ENCODE data around the gene PALB2.
"Not testable (repeated sequence)": the region's sequence is repeated elsewhere in the genome, so short reads cannot be mapped to it uniquely, and the experiment has no call there.

PALB2 gene

DNA sequence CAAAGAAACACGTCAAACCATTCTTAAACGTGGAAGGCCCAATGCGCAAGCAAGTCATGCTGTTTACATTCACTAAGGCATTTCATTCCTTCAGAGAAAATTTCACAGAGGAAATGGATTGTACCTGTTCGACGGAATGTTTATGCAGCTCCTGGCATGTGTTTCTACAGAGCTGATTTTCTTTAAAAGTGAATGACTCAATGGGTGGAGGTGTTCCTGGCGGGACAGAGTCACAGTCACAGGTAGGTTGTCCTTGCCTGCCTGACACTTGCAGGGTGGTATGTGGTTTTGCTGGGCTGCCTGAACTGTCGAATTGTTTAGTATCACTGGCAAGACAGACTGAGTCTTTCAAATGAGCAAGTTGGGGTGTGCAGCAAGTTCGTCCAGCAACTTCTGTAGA is 11.6 kb downstream of the PALB2 start:
- ChIA-PET CTCF (interaction anchor here (1.1 to 1.6 kb wide), 4 partner anchors 10 to 33 kb away, joined by 3 to 4 read pairs (median 4); no protein-coding TSS in a partner anchor), POLR2A (no interaction called here)
- no peak for DNase-seq (ENCODE audit: extremely low spot score)
- TF ChIP-seq, protein P1, sequence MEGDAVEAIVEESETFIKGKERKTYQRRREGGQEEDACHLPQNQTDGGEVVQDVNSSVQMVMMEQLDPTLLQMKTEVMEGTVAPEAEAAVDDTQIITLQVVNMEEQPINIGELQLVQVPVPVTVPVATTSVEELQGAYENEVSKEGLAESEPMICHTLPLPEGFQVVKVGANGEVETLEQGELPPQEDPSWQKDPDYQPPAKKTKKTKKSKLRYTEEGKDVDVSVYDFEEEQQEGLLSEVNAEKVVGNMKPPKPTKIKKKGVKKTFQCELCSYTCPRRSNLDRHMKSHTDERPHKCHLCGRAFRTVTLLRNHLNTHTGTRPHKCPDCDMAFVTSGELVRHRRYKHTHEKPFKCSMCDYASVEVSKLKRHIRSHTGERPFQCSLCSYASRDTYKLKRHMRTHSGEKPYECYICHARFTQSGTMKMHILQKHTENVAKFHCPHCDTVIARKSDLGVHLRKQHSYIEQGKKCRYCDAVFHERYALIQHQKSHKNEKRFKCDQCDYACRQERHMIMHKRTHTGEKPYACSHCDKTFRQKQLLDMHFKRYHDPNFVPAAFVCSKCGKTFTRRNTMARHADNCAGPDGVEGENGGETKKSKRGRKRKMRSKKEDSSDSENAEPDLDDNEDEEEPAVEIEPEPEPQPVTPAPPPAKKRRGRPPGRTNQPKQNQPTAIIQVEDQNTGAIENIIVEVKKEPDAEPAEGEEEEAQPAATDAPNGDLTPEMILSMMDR (IDR thresholded peaks at IDR 0.05; ENCODE audit: control extremely low read depth, extremely low read depth, low read depth, missing control alignments): no peak

DNA sequence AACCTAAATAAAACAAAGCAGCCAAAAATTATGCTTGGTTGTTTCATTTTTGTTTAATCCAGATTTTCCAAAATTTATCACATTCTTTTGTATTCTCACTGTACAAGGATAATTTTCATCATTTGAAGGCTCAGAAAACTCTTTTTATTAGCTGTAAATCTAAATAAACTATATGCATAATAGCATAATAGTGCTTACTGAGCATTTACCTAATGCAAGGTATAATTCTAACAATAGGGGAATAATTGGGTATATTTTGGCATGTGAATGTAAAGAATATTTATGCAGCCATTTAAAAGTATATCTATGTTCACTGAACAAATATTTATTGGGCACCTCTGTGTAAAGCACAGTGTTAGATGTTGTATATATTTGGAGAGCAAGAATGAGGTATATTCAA is 17.0 kb downstream of the PALB2 start:
- TF ChIP-seq, protein P1 (IDR thresholded peaks at IDR 0.05; ENCODE audit: control extremely low read depth, extremely low read depth, low read depth, missing control alignments): no peak
- CTCF ChIA-PET: interaction anchor here (1.0 to 2.6 kb wide), 3 partner anchors 15 to 189 kb away, joined by 3 to 11 read pairs (median 6); no protein-coding TSS in a partner anchor
- POLR2A ChIA-PET: no interaction called here
- no peak for DNase-seq (ENCODE audit: extremely low spot score)

DNA sequence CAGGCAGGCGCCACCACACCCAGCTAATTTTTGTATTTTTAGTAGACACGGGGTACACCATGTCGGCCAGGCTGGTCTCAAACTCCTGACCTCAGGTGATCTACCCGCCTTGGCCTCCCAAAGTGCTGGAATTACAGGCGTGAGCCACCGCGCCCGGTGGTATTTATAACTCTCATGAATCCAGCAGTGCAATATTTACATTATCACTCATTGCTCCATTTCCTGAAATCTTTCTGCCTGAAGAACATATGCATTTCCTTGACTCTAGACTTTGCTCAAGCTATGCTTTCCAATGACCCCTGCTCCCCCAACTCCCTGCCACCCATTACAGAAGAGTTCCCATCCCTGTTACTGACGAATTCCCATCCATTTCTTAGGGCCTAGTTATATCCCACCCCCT is 25.3 kb downstream of the PALB2 start:
- ChIA-PET POLR2A (no interaction called here), CTCF (interaction anchor here (0.9 to 1.3 kb wide), 3 partner anchors 10 to 19 kb away, joined by 3 read pairs; no protein-coding TSS in a partner anchor)
- TF ChIP-seq, protein P1 (IDR thresholded peaks at IDR 0.05; ENCODE audit: control extremely low read depth, extremely low read depth, low read depth, missing control alignments): no peak
- DNase-seq (ENCODE audit: extremely low spot score): no peak

DNA sequence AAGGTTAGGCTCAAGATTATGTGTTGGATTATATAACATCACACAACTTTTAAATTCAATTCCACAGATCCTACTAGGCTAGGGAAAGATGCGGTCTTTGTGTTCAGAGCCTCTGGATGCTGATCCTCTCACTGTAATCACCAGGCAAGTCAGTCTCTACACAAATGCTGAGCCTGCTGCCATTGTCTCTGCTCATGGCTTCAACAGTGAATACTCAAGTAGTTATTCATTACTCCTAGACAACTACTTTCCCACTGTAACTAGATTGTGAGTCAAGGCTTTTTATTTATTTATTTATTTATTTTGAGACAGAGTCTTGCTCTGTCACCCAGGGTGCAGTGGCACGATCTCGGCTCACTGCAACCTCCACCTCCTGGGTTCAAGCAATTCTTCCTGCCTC is 29.2 kb downstream of the PALB2 start:
- DNase-seq (ENCODE audit: extremely low spot score): no peak
- TF ChIP-seq, protein P1 (IDR thresholded peaks at IDR 0.05; ENCODE audit: control extremely low read depth, extremely low read depth, low read depth, missing control alignments): no peak
- ChIA-PET POLR2A (no interaction called here), CTCF (no interaction called here)

DNA sequence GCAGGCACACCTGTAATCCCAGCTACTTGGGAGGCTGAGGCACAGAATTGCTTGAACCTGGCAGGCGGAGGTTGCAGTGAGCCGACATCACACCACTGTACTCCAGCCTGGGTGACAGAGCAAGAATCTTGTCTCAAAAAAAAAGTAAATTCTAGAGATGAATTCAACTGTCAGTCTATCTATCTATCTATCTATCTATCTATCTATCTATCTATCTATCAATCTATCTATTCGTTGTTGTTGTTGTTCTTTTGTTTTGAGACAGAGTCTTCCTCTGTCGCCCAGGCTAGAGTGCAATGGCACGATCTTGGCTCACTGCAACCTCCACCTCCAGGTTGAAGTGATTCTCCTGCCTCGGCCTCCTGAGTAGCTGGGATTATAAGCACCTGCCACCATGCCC is 30.2 kb downstream of the PALB2 start:
- POLR2A ChIA-PET; DNase-seq (ENCODE audit: extremely low spot score): not testable (repeated sequence)
- CTCF ChIA-PET: interaction anchor here (2.4 kb wide), 1 partner anchor 14 kb away, joined by 11 read pairs; the partner anchor contains the start of gene NDUFAB1

DNA sequence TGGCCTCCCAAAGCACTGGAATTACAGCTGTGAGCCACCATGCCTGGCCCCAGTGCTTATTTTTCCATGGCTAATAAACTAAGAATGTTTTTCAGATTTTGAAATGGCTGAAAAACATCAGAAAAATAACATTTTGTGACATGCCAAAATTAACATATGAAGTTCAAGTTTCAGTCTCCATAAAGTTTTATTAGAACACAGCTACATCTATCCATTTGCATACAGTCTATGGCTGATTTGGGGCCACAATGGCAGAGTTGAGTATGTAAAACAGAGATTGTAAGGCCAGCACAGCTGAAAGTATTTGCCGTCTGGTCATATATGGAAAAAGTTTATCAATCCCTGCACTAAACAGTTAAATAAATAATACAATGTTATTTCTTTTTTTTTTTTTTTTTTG is 31.2 kb downstream of the PALB2 start:
- DNase-seq (ENCODE audit: extremely low spot score): no peak
- TF ChIP-seq, protein P1 (IDR thresholded peaks at IDR 0.05; ENCODE audit: control extremely low read depth, extremely low read depth, low read depth, missing control alignments): no peak
- ChIA-PET POLR2A (no interaction called here), CTCF (interaction anchor here (1.5 to 2.4 kb wide), 2 partner anchors 13 to 20 kb away, joined by 3 to 11 read pairs; partner anchors contain the start of gene NDUFAB1)

DNA sequence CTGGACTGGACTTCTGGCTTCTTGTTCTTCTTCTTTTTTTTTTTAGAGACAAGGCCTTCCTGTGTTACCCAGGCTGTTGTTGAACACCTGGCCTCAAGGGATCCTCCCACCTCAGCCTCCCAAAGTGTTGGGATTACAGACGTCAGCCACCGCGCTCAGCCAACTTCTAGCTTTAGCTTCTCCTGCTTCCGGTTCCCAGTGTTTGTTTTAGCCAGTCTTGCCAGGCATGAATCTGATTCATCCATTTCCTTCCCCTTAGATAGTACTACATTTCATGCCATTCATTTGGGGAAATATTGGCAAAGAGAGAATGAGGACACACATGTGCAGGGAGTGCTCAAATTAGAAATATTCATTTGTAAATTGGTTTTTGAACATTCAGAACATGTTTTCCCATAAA is 32.9 kb downstream of the PALB2 start:
- TF ChIP-seq, protein P1 (IDR thresholded peaks at IDR 0.05; ENCODE audit: control extremely low read depth, extremely low read depth, low read depth, missing control alignments): no peak
- CTCF ChIA-PET: interaction anchor here (0.8 to 4.2 kb wide), 2 partner anchors 12 to 16 kb away, joined by 3 to 23 read pairs; partner anchors contain the start of gene NDUFAB1
- no peak for DNase-seq (ENCODE audit: extremely low spot score)
- POLR2A ChIA-PET: no interaction called here
